ENCODE data around the gene TNPO3. TPM values are rescaled to one million over a fixed set of nuclear protein-coding genes. Genes with fewer than 3 reads are reported as not detected.

TNPO3 gene
- polyA plus RNA-seq, 1 donor from 2014 or later, result 47.7 TPM

DNA sequence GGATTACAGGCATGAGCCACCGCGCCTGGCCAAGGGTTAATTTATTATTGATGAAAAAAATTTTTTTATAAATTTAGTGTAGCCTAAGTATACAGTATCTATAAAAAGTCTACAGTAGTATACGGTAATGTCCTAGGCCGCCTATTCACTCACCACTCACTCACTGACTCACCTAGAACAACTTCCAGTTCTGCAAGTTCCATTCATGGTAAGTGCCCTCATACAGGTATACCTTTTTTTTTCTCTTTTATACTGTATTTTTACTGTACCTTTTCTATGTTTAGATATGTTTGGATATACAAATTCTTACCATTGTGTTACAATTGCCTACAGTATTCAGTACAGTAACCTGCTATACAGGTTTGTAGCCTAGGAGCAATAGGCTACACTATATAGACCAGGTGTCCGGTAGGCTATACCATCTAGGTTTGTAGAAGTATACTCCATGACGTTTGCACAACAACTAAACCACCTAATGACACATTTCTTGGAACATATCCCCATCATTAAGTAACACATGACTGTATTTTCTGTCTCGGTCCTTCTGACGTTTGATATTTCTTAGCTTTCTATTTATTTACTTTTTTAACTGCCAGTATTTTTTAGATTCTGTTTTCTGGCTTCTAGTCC lies 93.8 kb downstream of the TNPO3 start:
- Histone ChIP-seq H3K9ac (ENCODE audit: low read length) (no peak overlapping the region), H3K36me3 (ENCODE audit: insufficient read depth, low read length) (peaks cover 13% of the 10 kb centered on the region)

DNA sequence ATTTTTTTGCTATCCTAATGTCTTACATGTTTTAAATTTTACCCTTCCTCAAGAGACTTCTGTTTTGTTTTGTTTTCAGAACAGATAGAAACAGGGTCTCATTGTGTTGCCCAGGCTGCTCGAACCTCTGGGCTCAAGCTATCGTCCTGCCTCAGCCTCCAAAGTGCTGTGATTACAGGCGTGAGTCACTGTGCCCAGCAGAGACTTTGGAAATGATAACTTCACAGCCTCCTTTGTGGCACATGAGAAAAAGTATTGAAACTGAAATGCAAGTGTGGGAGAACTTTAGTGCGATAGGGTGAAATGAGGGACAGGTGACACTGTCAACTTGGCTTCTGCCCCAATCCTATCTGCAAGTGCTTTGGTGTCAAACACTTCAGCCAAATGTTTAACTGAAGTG lies 95.6 kb downstream of the TNPO3 start:
- Histone ChIP-seq H3F3A (ENCODE audit: insufficient read depth, low read length, poor library complexity, severe bottlenecking) (no peaks in the 10 kb centered on the region), H3K4me3 (ENCODE audit: low read length) (no peak overlapping the region), H3K36me3 (ENCODE audit: insufficient read depth, low read length) (peaks cover 6% of the 10 kb centered on the region), H3K27me3 (ENCODE audit: insufficient read depth, low read depth, low read length) (no peaks in the 10 kb centered on the region), H3K9me2 (ENCODE audit: insufficient read depth, low read length) (no peaks in the 10 kb centered on the region), H3K27ac (ENCODE audit: low read length) (no peak overlapping the region), H3K9ac (ENCODE audit: low read length) (no peak overlapping the region), H3K9me3 (ENCODE audit: low read length) (no peaks in the 10 kb centered on the region), H4K20me1 (ENCODE audit: insufficient read depth) (no peaks in the 10 kb centered on the region), H3K79me2 (replicated peaks; ENCODE audit: insufficient read depth, low read length) (no peaks in the 10 kb centered on the region), H2AFZ (ENCODE audit: low read depth, low read length) (no peak overlapping the region), H3K4me2 (ENCODE audit: low read length) (no peak overlapping the region)
- TF ChIP-seq TAF1 (IDR thresholded peaks at IDR 0.05; ENCODE audit: low read depth) (no peak), RAD21 (conservative IDR thresholded peaks at IDR 0.05) (no peak), EZH2 (IDR thresholded peaks at IDR 0.05; ENCODE audit: borderline replicate concordance, insufficient read depth, low read length, poor library complexity, severe bottlenecking) (no peak), SMC3 (conservative IDR thresholded peaks at IDR 0.05; ENCODE audit: poor library complexity) (no peak), EP300 (conservative IDR thresholded peaks at IDR 0.05; ENCODE audit: poor library complexity, severe bottlenecking) (no peak), MXI1 (conservative IDR thresholded peaks at IDR 0.05; ENCODE audit: poor library complexity, severe bottlenecking) (no peak), POLR2AphosphoS5 (IDR thresholded peaks at IDR 0.05) (no peak)
- TF ChIP-seq, protein P1, sequence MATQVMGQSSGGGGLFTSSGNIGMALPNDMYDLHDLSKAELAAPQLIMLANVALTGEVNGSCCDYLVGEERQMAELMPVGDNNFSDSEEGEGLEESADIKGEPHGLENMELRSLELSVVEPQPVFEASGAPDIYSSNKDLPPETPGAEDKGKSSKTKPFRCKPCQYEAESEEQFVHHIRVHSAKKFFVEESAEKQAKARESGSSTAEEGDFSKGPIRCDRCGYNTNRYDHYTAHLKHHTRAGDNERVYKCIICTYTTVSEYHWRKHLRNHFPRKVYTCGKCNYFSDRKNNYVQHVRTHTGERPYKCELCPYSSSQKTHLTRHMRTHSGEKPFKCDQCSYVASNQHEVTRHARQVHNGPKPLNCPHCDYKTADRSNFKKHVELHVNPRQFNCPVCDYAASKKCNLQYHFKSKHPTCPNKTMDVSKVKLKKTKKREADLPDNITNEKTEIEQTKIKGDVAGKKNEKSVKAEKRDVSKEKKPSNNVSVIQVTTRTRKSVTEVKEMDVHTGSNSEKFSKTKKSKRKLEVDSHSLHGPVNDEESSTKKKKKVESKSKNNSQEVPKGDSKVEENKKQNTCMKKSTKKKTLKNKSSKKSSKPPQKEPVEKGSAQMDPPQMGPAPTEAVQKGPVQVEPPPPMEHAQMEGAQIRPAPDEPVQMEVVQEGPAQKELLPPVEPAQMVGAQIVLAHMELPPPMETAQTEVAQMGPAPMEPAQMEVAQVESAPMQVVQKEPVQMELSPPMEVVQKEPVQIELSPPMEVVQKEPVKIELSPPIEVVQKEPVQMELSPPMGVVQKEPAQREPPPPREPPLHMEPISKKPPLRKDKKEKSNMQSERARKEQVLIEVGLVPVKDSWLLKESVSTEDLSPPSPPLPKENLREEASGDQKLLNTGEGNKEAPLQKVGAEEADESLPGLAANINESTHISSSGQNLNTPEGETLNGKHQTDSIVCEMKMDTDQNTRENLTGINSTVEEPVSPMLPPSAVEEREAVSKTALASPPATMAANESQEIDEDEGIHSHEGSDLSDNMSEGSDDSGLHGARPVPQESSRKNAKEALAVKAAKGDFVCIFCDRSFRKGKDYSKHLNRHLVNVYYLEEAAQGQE (IDR thresholded peaks at IDR 0.05; ENCODE audit: borderline replicate concordance), result no peak
- TF ChIP-seq, protein P2, sequence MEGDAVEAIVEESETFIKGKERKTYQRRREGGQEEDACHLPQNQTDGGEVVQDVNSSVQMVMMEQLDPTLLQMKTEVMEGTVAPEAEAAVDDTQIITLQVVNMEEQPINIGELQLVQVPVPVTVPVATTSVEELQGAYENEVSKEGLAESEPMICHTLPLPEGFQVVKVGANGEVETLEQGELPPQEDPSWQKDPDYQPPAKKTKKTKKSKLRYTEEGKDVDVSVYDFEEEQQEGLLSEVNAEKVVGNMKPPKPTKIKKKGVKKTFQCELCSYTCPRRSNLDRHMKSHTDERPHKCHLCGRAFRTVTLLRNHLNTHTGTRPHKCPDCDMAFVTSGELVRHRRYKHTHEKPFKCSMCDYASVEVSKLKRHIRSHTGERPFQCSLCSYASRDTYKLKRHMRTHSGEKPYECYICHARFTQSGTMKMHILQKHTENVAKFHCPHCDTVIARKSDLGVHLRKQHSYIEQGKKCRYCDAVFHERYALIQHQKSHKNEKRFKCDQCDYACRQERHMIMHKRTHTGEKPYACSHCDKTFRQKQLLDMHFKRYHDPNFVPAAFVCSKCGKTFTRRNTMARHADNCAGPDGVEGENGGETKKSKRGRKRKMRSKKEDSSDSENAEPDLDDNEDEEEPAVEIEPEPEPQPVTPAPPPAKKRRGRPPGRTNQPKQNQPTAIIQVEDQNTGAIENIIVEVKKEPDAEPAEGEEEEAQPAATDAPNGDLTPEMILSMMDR (IDR thresholded peaks at IDR 0.05; ENCODE audit: poor library complexity, severe bottlenecking), result no peak

More for the DNA sequence above, 93.8 kb downstream of the TNPO3 start:
- no peaks in the 10 kb centered on the region for H3K79me2 ChIP-seq (replicated peaks; ENCODE audit: insufficient read depth, low read length)
- H4K20me1 ChIP-seq (ENCODE audit: insufficient read depth), result no peaks in the 10 kb centered on the region
- H3K4me2 ChIP-seq (ENCODE audit: low read length), result no peak overlapping the region
- no peak overlapping the region for H3K4me3 ChIP-seq (ENCODE audit: low read length)
- H2AFZ ChIP-seq (ENCODE audit: low read depth, low read length), result no peak overlapping the region
- no peak for TF ChIP-seq TAF1 (IDR thresholded peaks at IDR 0.05; ENCODE audit: low read depth)
- no peak for TF ChIP-seq SMC3 (conservative IDR thresholded peaks at IDR 0.05; ENCODE audit: poor library complexity)
- TF ChIP-seq RAD21 (conservative IDR thresholded peaks at IDR 0.05), result no peak
- TF ChIP-seq EZH2 (IDR thresholded peaks at IDR 0.05; ENCODE audit: borderline replicate concordance, insufficient read depth, low read length, poor library complexity, severe bottlenecking), result no peak
- TF ChIP-seq, protein P1 (IDR thresholded peaks at IDR 0.05; ENCODE audit: borderline replicate concordance), result no peak
- no peak for TF ChIP-seq MXI1 (conservative IDR thresholded peaks at IDR 0.05; ENCODE audit: poor library complexity, severe bottlenecking)
- no peak for TF ChIP-seq POLR2AphosphoS5 (IDR thresholded peaks at IDR 0.05)
- TF ChIP-seq EP300 (conservative IDR thresholded peaks at IDR 0.05; ENCODE audit: poor library complexity, severe bottlenecking), result no peak
- TF ChIP-seq, protein P2 (IDR thresholded peaks at IDR 0.05; ENCODE audit: poor library complexity, severe bottlenecking), result no peak
- H3F3A ChIP-seq (ENCODE audit: insufficient read depth, low read length, poor library complexity, severe bottlenecking), result no peaks in the 10 kb centered on the region
- H3K9me3 ChIP-seq (ENCODE audit: low read length), result no peaks in the 10 kb centered on the region
- no peaks in the 10 kb centered on the region for H3K27me3 ChIP-seq (ENCODE audit: insufficient read depth, low read depth, low read length)
- H3K9me2 ChIP-seq (ENCODE audit: insufficient read depth, low read length), result no peaks in the 10 kb centered on the region
- H3K27ac ChIP-seq (ENCODE audit: low read length), result no peak overlapping the region

Measured in neural cell (in vitro differentiated cells).